Panc1 (cell line): Measurements from ENCODE around the gene JADE2. TPM values are rescaled to one million over a fixed set of nuclear protein-coding genes. Genes with fewer than 3 reads are reported as not detected.

Experiments
- ATAC-seq: fragments of 200-7000 bp; cut with Tn5 transposase; 2 replicates; pipeline ENCODE4 v1.9.1; 2020; ENCODE audit warnings: mild to moderate bottlenecking, moderate library complexity
- BruUV-seq: library from RNA; stranded (reverse); fragments of 400-500 nt; replicated peaks from 2 replicates; lab custom pipeline; 2021; lab: Mats Ljungman, UMichigan
- CTCF ChIA-PET: fragments of 300-600 bp; sonication (Branson Sonifier 250); formaldehyde crosslinking; loops from one replicate; lab custom pipeline; 2022; ENCODE audit warnings: antibody characterized with exemption; lab: Charles Lee
- POLR2A ChIA-PET: fragments of 300-600 bp; sonication (Branson Sonifier 250); formaldehyde crosslinking; loops from one replicate; lab custom pipeline; 2022; ENCODE audit warnings: antibody characterized with exemption; lab: Charles Lee
- DNase-seq: peaks from one replicate; pipeline ENCODE4 v3.0.0-alpha.2; 2010; ENCODE audit warnings: low read depth, low spot score
- H3K27ac ChIP-seq: 2 replicates; pipeline ENCODE4 v1.5.1; 2011; ENCODE audit warnings: mild to moderate bottlenecking, low read length, inconsistent platforms
- H3K27me3 ChIP-seq: fragments of 200-500 bp; sonication (Bioruptor generic); 2 replicates; pipeline ENCODE4 v1.6.0; 2014; ENCODE audit warnings: low read length, inconsistent platforms; ENCODE audit not compliant: control insufficient read depth, insufficient read depth
- H3K36me3 ChIP-seq: fragments of 200-500 bp; sonication (Bioruptor generic); 2 replicates; pipeline ENCODE4 v1.5.1; 2014; ENCODE audit warnings: inconsistent platforms, mild to moderate bottlenecking, low read length, moderate library complexity; ENCODE audit not compliant: control insufficient read depth, insufficient read depth
- H3K4me1 ChIP-seq: 2 replicates; pipeline ENCODE4 v1.5.1; 2011; ENCODE audit warnings: inconsistent platforms, mild to moderate bottlenecking, low read length, moderate library complexity; ENCODE audit not compliant: control insufficient read depth, insufficient read depth
- H3K4me3 ChIP-seq, 2 experiments: 2 replicates each; pipeline ENCODE4 v1.5.1; 2011 to 2012; ENCODE audit warnings: low read depth in 2 of 2, low read length in 2 of 2, mild to moderate bottlenecking in 2 of 2, inconsistent platforms in 1 of 2, moderate library complexity in 1 of 2
- H3K9me3 ChIP-seq: fragments of 200-500 bp; sonication (Bioruptor generic); 2 replicates; pipeline ENCODE4 v1.5.1; 2014; ENCODE audit warnings: low read depth, mild to moderate bottlenecking, inconsistent platforms, low read length, moderate library complexity; ENCODE audit not compliant: control insufficient read depth, insufficient read depth
- POLR2AphosphoS5 ChIP-seq: IDR thresholded peaks from 2 replicates; pipeline ENCODE4 v1.6.1; 2012; ENCODE audit warnings: mild to moderate bottlenecking, low read depth, low read length, moderate library complexity
- SIN3A ChIP-seq: IDR thresholded peaks from 2 replicates; pipeline ENCODE4 v1.6.1; 2012; ENCODE audit warnings: low read depth, mild to moderate bottlenecking, low read length, moderate library complexity, borderline replicate concordance; ENCODE audit not compliant: insufficient read depth
- TCF7L2 ChIP-seq: IDR thresholded peaks from 2 replicates; pipeline ENCODE4 v1.6.1; 2011; ENCODE audit warnings: mild to moderate bottlenecking, low read depth, low read length, inconsistent platforms
- in situ Hi-C: cut with HindIII; loops from 2 replicates; pipeline ENCODE4 v1.10.0; 2016; ENCODE audit warnings: low sequenced_read_pairs, low pct_unique_long_range_greater_than_20kb
- intact Hi-C: fragments of 100-400 bp; cut with micrococcal nuclease; formaldehyde crosslinking; loops from one replicate; pipeline ENCODE4 v1.10.0; 2022; ENCODE audit not compliant: unreplicated experiment
- total RNA-seq: library from RNA; stranded (reverse); gene quantifications from one replicate; pipeline ENCODE4 v1.2.1, GENCODE V29; 2021; ENCODE audit not compliant: unreplicated experiment
- TF ChIP-seq, protein P1 (sequence below), 2 experiments: IDR thresholded peaks; 2 replicates each; pipeline ENCODE4 v1.6.1; 2011 to 2012; ENCODE audit warnings: low read depth in 2 of 2, control low read depth in 1 of 2, low read length in 1 of 2, mild to moderate bottlenecking in 1 of 2, moderate library complexity in 1 of 2; ENCODE audit not compliant: insufficient read depth in 1 of 2
- TF ChIP-seq, protein P2 (sequence below): fragments of 450-650 bp; IDR thresholded peaks from 2 replicates; pipeline ENCODE4 v1.5.1; 2017; ENCODE audit warnings: mild to moderate bottlenecking

Gene JADE2
- total RNA-seq, 1 experiment from 2014 or later: 80.0 TPM

DNA sequence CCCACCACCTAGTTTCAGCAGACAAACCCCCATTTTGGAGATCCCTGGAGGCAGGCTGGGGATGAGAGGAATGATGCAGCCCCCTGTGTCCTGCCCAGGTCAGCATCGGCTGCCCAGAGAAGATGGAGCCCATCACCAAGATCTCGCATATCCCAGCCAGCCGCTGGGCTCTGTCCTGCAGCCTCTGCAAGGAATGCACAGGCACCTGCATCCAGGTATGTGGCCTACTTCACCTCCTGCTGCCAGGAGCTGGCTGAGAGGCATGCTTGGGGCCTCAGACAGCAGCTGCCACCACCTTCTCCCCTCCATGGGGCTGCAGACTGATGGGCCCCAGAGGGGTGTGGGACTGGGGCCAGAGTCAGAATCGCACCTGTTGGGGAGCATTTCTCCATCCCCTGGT, 38.9 kb downstream of the JADE2 start:
- ATAC-seq (no peak), DNase-seq (no peak)
- H3K27ac ChIP-seq: no peak overlapping the region
- no TSS peak for BruUV-seq
- H3K27me3 ChIP-seq: no peaks in the 10 kb centered on the region
- in situ Hi-C loops (no loop called here), intact Hi-C loops (no loop called here)
- H3K9me3 ChIP-seq: no peaks in the 10 kb centered on the region
- peaks cover 9% of the 10 kb centered on the region for H3K36me3 ChIP-seq
- H3K4me1 ChIP-seq: peaks cover 18% of the 10 kb centered on the region
- H3K4me3 ChIP-seq: no peak overlapping the region
- ChIA-PET CTCF (interaction anchor here (0.6 kb wide), 1 partner anchor 1488 kb away, joined by 3 read pairs; no protein-coding TSS in a partner anchor), POLR2A (interaction anchor here (0.6 kb wide), 1 partner anchor 23 kb away, joined by 5 read pairs; no protein-coding TSS in a partner anchor)
- TF ChIP-seq TCF7L2: no peak
- TF ChIP-seq, protein P1, sequence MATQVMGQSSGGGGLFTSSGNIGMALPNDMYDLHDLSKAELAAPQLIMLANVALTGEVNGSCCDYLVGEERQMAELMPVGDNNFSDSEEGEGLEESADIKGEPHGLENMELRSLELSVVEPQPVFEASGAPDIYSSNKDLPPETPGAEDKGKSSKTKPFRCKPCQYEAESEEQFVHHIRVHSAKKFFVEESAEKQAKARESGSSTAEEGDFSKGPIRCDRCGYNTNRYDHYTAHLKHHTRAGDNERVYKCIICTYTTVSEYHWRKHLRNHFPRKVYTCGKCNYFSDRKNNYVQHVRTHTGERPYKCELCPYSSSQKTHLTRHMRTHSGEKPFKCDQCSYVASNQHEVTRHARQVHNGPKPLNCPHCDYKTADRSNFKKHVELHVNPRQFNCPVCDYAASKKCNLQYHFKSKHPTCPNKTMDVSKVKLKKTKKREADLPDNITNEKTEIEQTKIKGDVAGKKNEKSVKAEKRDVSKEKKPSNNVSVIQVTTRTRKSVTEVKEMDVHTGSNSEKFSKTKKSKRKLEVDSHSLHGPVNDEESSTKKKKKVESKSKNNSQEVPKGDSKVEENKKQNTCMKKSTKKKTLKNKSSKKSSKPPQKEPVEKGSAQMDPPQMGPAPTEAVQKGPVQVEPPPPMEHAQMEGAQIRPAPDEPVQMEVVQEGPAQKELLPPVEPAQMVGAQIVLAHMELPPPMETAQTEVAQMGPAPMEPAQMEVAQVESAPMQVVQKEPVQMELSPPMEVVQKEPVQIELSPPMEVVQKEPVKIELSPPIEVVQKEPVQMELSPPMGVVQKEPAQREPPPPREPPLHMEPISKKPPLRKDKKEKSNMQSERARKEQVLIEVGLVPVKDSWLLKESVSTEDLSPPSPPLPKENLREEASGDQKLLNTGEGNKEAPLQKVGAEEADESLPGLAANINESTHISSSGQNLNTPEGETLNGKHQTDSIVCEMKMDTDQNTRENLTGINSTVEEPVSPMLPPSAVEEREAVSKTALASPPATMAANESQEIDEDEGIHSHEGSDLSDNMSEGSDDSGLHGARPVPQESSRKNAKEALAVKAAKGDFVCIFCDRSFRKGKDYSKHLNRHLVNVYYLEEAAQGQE (IDR thresholded peaks at IDR 0.05; ENCODE audit: insufficient read depth in 1 of 2, low read depth in 2 of 2, low read length in 1 of 2): no peak
- no peak for TF ChIP-seq POLR2AphosphoS5
- TF ChIP-seq SIN3A: no peak
- TF ChIP-seq, protein P2, sequence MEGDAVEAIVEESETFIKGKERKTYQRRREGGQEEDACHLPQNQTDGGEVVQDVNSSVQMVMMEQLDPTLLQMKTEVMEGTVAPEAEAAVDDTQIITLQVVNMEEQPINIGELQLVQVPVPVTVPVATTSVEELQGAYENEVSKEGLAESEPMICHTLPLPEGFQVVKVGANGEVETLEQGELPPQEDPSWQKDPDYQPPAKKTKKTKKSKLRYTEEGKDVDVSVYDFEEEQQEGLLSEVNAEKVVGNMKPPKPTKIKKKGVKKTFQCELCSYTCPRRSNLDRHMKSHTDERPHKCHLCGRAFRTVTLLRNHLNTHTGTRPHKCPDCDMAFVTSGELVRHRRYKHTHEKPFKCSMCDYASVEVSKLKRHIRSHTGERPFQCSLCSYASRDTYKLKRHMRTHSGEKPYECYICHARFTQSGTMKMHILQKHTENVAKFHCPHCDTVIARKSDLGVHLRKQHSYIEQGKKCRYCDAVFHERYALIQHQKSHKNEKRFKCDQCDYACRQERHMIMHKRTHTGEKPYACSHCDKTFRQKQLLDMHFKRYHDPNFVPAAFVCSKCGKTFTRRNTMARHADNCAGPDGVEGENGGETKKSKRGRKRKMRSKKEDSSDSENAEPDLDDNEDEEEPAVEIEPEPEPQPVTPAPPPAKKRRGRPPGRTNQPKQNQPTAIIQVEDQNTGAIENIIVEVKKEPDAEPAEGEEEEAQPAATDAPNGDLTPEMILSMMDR: no peak

DNA sequence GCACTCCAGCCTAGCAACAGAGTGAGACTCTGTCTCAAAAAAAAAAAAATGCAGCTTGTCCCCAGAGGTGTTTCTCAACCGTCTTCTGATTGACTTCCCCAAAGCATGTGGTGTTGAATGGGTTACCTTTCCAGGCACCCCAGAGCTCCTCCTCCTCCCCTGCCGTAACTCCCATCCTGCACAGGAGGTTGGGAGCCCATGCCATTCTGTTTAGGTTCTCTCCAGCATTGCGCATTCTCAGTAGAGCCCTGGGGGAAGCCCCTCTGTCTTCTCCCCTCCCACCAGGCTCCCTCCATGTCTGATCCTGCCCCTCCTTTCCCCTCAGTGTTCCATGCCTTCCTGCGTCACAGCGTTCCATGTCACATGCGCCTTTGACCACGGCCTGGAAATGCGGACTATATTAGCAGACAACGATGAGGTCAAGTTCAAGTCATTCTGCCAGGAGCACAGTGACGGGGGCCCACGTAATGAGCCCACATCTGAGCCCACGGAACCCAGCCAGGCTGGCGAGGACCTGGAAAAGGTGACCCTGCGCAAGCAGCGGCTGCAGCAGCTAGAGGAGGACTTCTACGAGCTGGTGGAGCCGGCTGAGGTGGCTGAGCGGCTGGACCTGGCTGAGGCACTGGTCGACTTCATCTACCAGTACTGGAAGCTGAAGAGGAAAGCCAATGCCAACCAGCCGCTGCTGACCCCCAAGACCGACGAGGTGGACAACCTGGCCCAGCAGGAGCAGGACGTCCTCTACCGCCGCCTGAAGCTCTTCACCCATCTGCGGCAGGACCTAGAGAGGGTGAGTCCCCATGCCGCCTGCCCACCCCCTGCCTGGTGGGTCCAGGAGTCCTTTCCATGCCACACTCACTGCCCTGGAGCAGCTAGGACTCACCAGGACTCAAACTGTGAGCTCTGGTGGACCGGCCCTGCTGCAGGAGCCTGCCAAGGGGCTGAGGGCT, 40.6 kb downstream of the JADE2 start:
- no peak for TF ChIP-seq POLR2AphosphoS5
- TF ChIP-seq, protein P1 (IDR thresholded peaks at IDR 0.05; ENCODE audit: insufficient read depth in 1 of 2, low read depth in 2 of 2, low read length in 1 of 2): no peak
- TF ChIP-seq, protein P2: no peak
- no peak for TF ChIP-seq SIN3A
- no peak for TF ChIP-seq TCF7L2
- H3K36me3 ChIP-seq: peaks cover 4% of the 10 kb centered on the region
- no peak overlapping the region for H3K27ac ChIP-seq
- ATAC-seq (no peak), DNase-seq (no peak)
- in situ Hi-C loops (no loop called here), intact Hi-C loops (no loop called here)
- H3K9me3 ChIP-seq: no peaks in the 10 kb centered on the region
- POLR2A ChIA-PET: no interaction called here
- BruUV-seq: no TSS peak
- CTCF ChIA-PET: interaction anchor here (0.8 kb wide), 1 partner anchor 21 kb away, joined by 3 read pairs; no protein-coding TSS in a partner anchor
- H3K4me3 ChIP-seq: no peak overlapping the region
- peaks cover 18% of the 10 kb centered on the region for H3K4me1 ChIP-seq
- H3K27me3 ChIP-seq: no peaks in the 10 kb centered on the region
